Measurements from ENCODE around the gene NUCKS1. TPM values are rescaled to one million over a fixed set of nuclear protein-coding genes. Genes with fewer than 3 reads are reported as not detected.
A peak's percentile ranks its signal among the peaks of the same experiment; 100 is the strongest.

NUCKS1 gene
- total RNA-seq, 1 experiment from 2014 or later: 237 TPM

GRCh38 chr1:205666372-205667166 lies 83.4 kb downstream of the NUCKS1 start:
- POLR2A ChIA-PET: interaction anchor here (1.0 kb wide), 1 partner anchor 14 kb away, joined by 3 read pairs; the partner anchor contains the start of gene SLC45A3
- ATAC-seq (no peak), DNase-seq (ENCODE audit: low read depth, low spot score) (no peak)
- no peaks in the 10 kb centered on the region for H4K20me1 ChIP-seq (ENCODE audit: insufficient read depth)
- no peaks in the 10 kb centered on the region for H3K9me3 ChIP-seq (ENCODE audit: control insufficient read depth in 1 of 2, insufficient read depth in 1 of 2, low read depth in 1 of 2, low read length in 2 of 2)
- BruUV-seq (replicated peaks): no TSS peak
- H3K4me2 ChIP-seq (ENCODE audit: low read length): peak overlapping the region; percentile 81; the same call in 1 of the 2 replicates
- no peak overlapping the region for H3K9ac ChIP-seq (ENCODE audit: low read length)
- H3K79me2 ChIP-seq (ENCODE audit: insufficient read depth, low read length): peaks cover 13% of the 10 kb centered on the region; the same call in 1 of the 2 replicates
- no peak overlapping the region for H3K4me3 ChIP-seq (replicated peaks in 1 of 2; ENCODE audit: low read depth in 1 of 2, low read length in 2 of 2)
- RAD21 ChIA-PET (ENCODE audit: low non-redundant PET in 1 of 2, low total read pairs in 2 of 2, uncharacterized antibody in 2 of 2, unreplicated experiment in 2 of 2): no interaction called here
- peaks cover 37 to 76% of the 10 kb centered on the region in 2 experiments for H3K4me1 ChIP-seq (ENCODE audit: control insufficient read depth in 1 of 2, insufficient read depth in 2 of 2, low read length in 2 of 2)
- no peak for TF ChIP-seq SIN3A (IDR thresholded peaks at IDR 0.05; ENCODE audit: low read depth)
- TF ChIP-seq EGR1 (IDR thresholded peaks at IDR 0.05; ENCODE audit: low read depth): no peak
- TF ChIP-seq SRF (IDR thresholded peaks at IDR 0.05; ENCODE audit: low read depth): no peak
- no peak for TF ChIP-seq SP1 (IDR thresholded peaks at IDR 0.05; ENCODE audit: low read depth)
- TF ChIP-seq EZH2phosphoT487 (IDR thresholded peaks at IDR 0.05; ENCODE audit: borderline replicate concordance): no peak
- no peak for TF ChIP-seq REST (IDR thresholded peaks at IDR 0.05; ENCODE audit: low read depth)
- no peak for TF ChIP-seq POLR2AphosphoS5 (IDR thresholded peaks at IDR 0.05; ENCODE audit: low read depth, low read length)
- no peaks in the 10 kb centered on the region for H3K27me3 ChIP-seq (ENCODE audit: insufficient read depth, low read length)
- CTCF ChIA-PET: interaction anchor here (1.0 to 4.8 kb wide), 3 partner anchors 8 to 45 kb away, joined by 5 to 39 read pairs (median 7); no protein-coding TSS in a partner anchor
- H3K27ac ChIP-seq (ENCODE audit: low read depth, low read length): no peak overlapping the region
- no peaks in the 10 kb centered on the region for H3K9me2 ChIP-seq (ENCODE audit: insufficient read depth)
- no peaks in the 10 kb centered on the region for H3K36me3 ChIP-seq (ENCODE audit: control insufficient read depth in 1 of 2, insufficient read depth in 2 of 2, low read length in 2 of 2)
- no peak overlapping the region for H2AFZ ChIP-seq (ENCODE audit: low read depth, low read length, poor library complexity, severe bottlenecking)
- intact Hi-C loops (cut with micrococcal nuclease): no loop called here
